SKM-1 (cell line): ENCODE data around the gene UPB1.

ENCODE experiments used
- DNase-seq: peaks from one replicate; lab custom pipeline; 2025; ENCODE audit not compliant: unreplicated experiment; lab: John Stamatoyannopoulos, UW

UPB1 gene

GRCh38 chr22:24503843-24504338 lies 8.8 kb downstream of the UPB1 start:
- no peak for DNase-seq

- no peak for DNase-seq
These were observed 9.4 kb downstream of the UPB1 start for GRCh38 chr22:24504540-24504939.

GRCh38 chr22:24504956-24505736 lies 10.0 kb downstream of the UPB1 start:
- DNase-seq = no peak

DNA sequence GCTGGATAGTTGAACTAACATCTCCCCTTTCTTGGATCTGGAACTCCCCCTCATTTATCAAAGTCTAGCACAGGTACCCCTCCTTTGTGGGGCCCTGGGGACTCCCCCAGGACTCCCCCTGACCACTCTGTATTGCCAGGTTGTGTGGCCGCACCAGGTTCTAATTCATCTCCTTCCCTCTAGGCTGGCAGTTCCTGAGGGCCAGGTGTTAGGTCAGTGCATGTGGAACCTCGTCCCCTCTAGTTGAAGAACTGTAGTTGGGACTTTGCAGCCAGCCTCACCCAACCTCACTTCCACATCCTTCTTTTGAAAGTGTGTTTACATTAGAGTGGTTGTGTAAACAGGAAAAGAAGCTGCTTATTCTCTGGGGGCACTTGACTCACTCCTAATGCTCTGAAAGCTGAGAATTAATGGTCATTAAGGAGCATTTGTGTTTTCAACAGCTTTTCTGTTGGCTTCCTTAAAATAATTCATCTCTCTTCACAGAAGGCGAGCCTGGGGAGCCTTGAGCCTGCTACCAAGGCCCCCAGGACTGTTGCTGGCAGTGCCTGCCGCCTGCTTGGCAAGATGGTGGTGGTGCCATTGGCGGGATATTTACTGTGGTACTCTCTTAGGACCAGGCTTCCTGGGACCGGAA lies 11.8 kb downstream of the UPB1 start:
- no peak for DNase-seq

DNA sequence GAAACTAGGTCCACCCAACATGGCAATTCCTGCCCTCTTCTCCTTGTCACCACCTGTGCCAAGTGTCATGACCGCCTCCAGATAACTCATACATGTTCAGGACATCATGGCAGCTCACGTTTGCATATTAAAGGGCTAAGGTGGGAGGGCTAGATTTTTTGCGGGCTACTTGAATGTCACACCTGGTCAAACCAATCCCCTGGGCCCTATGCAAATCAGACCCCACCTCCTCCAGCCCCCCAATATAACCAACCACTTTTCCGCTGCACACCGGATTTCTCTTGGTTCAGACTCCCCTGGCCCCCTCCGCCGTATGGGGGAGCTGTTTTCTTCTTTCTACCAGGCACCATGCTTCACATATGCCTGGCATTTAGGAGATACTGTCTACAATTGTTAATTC lies 12.6 kb downstream of the UPB1 start:
- DNase-seq = no peak

GRCh38 chr22:24510637-24511625 lies 15.8 kb downstream of the UPB1 start:
- peak; percentile 96 for DNase-seq

DNA sequence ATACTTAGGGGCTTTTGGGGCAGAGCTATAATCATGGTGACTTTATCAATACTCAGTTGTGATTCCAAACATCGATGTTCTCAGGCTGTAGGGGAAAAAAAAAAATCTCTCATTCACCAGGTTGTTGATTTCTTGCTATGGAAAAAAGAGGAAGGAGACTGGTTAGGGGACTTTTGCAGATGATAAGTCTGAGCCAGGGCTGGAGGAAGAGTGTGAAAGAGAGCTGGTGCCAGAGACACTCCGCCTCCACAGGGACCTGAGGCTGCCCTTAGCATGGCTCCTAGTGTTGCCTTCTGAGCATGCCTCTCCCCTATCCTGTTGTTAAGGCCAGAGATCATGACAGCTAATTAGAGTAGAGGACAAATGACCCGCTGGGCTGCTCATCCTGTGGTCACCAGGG lies 16.9 kb downstream of the UPB1 start:
- peak; percentile 85 for DNase-seq

GRCh38 chr22:24513378-24514240 lies 18.5 kb downstream of the UPB1 start:
- DNase-seq = no peak

- DNase-seq = no peak
These were observed 19.3 kb downstream of the UPB1 start for GRCh38 chr22:24514241-24515026.

GRCh38 chr22:24515027-24515338 lies 19.9 kb downstream of the UPB1 start:
- no peak for DNase-seq

GRCh38 chr22:24516301-24516737 lies 21.2 kb downstream of the UPB1 start:
- no peak for DNase-seq

DNA sequence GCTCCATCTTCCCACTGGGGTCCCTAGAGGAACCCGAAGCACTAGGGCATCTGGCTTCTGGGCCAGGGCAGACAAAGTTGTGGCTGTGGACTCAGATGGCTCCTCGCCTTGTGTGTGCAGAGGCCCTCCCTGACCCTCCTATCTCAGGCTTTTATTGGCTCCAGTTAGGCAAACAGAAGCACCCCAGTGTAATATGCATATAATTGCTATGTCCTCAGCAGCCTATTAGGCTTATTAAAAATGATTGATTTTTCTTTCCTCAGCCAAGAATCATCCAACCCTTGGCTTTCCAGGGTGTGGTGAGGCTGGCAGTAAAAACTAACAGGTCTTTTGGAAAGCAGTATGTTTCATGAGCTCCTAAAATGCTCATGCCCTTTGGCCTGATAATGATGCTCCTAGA lies 22.3 kb downstream of the UPB1 start:
- no peak for DNase-seq

DNA sequence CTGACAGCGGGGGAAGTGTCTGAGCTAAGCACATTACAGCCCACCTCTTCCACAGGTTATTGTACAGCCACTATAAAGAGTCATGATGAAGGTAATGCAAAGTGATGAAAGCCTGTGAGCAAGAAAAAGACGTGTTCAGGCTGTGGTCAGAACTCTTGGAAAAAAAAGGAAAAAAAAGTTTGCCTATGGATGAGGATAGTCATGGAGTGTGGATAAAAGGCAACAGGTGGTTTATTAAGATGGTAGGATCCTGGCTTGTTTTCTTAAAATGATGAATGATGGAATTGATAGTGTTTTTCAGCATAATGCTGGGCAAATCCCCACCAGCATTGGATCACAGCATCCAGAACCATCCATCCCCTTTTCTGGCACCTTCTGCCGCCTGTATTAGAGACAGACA lies 23.1 kb downstream of the UPB1 start:
- no peak for DNase-seq

GRCh38 chr22:24518771-24519485 lies 23.8 kb downstream of the UPB1 start:
- no peak for DNase-seq

GRCh38 chr22:24519496-24519895 lies 24.4 kb downstream of the UPB1 start:
- no peak for DNase-seq

GRCh38 chr22:24521791-24522245 lies 26.7 kb downstream of the UPB1 start:
- peak; percentile 27 for DNase-seq

DNA sequence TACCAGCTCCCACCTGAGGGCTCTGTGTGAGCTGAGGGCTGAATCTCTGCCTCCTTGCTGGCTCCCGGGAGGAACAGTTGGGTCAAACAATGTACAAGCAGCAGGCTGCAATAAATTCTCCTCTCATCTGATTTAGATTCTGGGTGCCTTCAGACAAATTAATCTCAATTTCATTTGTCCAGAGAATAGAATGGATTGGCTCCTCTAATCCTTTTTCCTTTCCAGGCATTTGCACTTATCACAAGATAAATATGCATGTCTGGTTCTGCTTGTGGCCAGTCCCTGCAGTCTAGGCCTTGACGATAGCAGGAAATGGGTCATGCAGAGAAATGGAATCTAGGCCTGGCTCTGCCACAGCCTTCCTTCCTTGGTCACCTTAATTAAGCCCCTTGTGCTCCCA lies 28.7 kb downstream of the UPB1 start:
- DNase-seq = no peak

DNA sequence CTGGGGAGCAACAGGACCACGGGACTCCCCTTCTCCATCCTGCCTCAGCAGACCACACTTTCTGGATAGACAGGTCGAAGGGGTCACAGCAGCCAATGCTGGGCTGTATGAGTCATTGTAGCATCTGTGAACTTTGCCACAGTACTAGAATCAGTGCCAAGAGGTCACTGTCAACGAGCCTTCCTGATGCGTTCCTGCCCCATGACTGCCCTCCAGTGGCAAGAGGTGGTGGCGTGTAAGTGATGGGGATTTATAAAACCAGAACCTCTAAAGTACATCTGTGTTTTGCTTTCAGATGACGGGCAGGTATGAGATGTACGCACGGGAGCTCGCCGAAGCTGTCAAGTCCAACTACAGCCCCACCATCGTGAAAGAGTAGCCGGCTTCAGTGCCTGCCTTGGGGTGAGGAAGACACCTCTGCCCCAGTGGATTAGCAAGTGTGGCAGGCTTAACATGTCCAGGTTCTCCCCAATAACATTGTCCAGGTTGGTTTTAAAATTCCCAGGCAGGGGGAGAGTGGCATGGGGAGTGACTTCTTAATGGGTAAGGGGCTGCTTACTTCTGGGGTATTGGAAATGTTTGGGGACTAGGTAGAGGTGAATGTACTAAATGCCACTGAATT lies 30.4 kb downstream of the UPB1 start:
- DNase-seq = peak; percentile 75

GRCh38 chr22:24526191-24526590 lies 31.1 kb downstream of the UPB1 start:
- DNase-seq = no peak
